ENCODE results near the gene TNFSF15. TPM values are rescaled to one million over a fixed set of nuclear protein-coding genes. Genes with fewer than 3 reads are reported as not detected.

Gene TNFSF15
- total RNA-seq, 1 experiment from 2014 or later: 0.03 TPM

- in situ Hi-C loops (cut with HindIII; ENCODE audit: low pct_unique_long_range_greater_than_20kb, low sequenced_read_pairs): no loop called here
- DNase-seq (ENCODE audit: low read depth, low spot score): no peak
- no peaks in the 10 kb centered on the region for H3K4me1 ChIP-seq (ENCODE audit: control insufficient read depth, insufficient read depth, low read length)
- no peaks in the 10 kb centered on the region for H3K36me3 ChIP-seq (ENCODE audit: control insufficient read depth, insufficient read depth, low read length)
- no peak for ATAC-seq
- no peaks in the 10 kb centered on the region for H3K9me3 ChIP-seq (ENCODE audit: control insufficient read depth, insufficient read depth, low read depth, low read length)
- TF ChIP-seq REST (IDR thresholded peaks at IDR 0.05; ENCODE audit: insufficient read depth in 1 of 2, low read depth in 2 of 2, low read length in 1 of 2): no peak
- no peak for TF ChIP-seq CTCF (IDR thresholded peaks at IDR 0.05)
- TF ChIP-seq TCF7L2 (IDR thresholded peaks at IDR 0.05; ENCODE audit: low read depth, low read length): no peak
- no peak for TF ChIP-seq POLR2AphosphoS5 (IDR thresholded peaks at IDR 0.05; ENCODE audit: low read depth, low read length)
- no peak for TF ChIP-seq SIN3A (IDR thresholded peaks at IDR 0.05; ENCODE audit: borderline replicate concordance, insufficient read depth, low read depth, low read length)
- H3K4me3 ChIP-seq (ENCODE audit: low read depth in 2 of 2, low read length in 2 of 2): no peak overlapping the region
- no peak overlapping the region for H3K27ac ChIP-seq (ENCODE audit: low read length)
- no peaks in the 10 kb centered on the region for H3K27me3 ChIP-seq (ENCODE audit: control insufficient read depth, insufficient read depth, low read length)
- no TSS peak for BruUV-seq (replicated peaks)
- intact Hi-C loops (cut with micrococcal nuclease; ENCODE audit: unreplicated experiment): no loop called here
- ChIA-PET CTCF (no interaction called here), POLR2A (no interaction called here)
These were observed 30.9 kb upstream of the TNFSF15 start for GRCh38 chr9:114836769-114837168.

GRCh38 chr9:114834386-114834785 lies 28.5 kb upstream of the TNFSF15 start:
- ATAC-seq: no peak
- Histone ChIP-seq H3K36me3 (ENCODE audit: control insufficient read depth, insufficient read depth, low read length) (no peaks in the 10 kb centered on the region), H3K27ac (ENCODE audit: low read length) (no peak overlapping the region), H3K4me3 (ENCODE audit: low read depth in 2 of 2, low read length in 2 of 2) (no peak overlapping the region), H3K27me3 (ENCODE audit: control insufficient read depth, insufficient read depth, low read length) (no peaks in the 10 kb centered on the region), H3K9me3 (ENCODE audit: control insufficient read depth, insufficient read depth, low read depth, low read length) (no peaks in the 10 kb centered on the region), H3K4me1 (ENCODE audit: control insufficient read depth, insufficient read depth, low read length) (no peaks in the 10 kb centered on the region)
- no TSS peak for BruUV-seq (replicated peaks)
- in situ Hi-C loops (cut with HindIII; ENCODE audit: low pct_unique_long_range_greater_than_20kb, low sequenced_read_pairs) (no loop called here), intact Hi-C loops (cut with micrococcal nuclease; ENCODE audit: unreplicated experiment) (no loop called here)
- ChIA-PET POLR2A (no interaction called here), CTCF (no interaction called here)
- TF ChIP-seq REST (IDR thresholded peaks at IDR 0.05; ENCODE audit: insufficient read depth in 1 of 2, low read depth in 2 of 2, low read length in 1 of 2) (no peak), CTCF (IDR thresholded peaks at IDR 0.05) (no peak), TCF7L2 (IDR thresholded peaks at IDR 0.05; ENCODE audit: low read depth, low read length) (no peak), POLR2AphosphoS5 (IDR thresholded peaks at IDR 0.05; ENCODE audit: low read depth, low read length) (no peak), SIN3A (IDR thresholded peaks at IDR 0.05; ENCODE audit: borderline replicate concordance, insufficient read depth, low read depth, low read length) (no peak)
- DNase-seq (ENCODE audit: low read depth, low spot score): no peak

Measured in Panc1 (cell line).